CD4-positive, CD25-positive, alpha-beta regulatory T cell (primary cell): ENCODE results near the gene FHL3. TPM values are rescaled to one million over a fixed set of nuclear protein-coding genes. Genes with fewer than 3 reads are reported as not detected.

Source experiments
- ATAC-seq, 2 donors: fragments of 150-1000 bp; cut with Tn5 transposase; one replicate each; pipeline ENCODE4 v1.10.0; 2021; ENCODE audit warnings: low read depth in 2 of 2, moderate number of reproducible peaks in 2 of 2, moderate library complexity in 1 of 2
- DNase-seq, 3 donors: peaks; one replicate each; pipeline versions ENCODE4 v3.0.0 to v3.0.0-alpha.2; 2012 to 2022; ENCODE audit warnings: mixed read lengths in 1 of 3
- H3K27ac ChIP-seq: one replicate; pipeline ENCODE4 v1.7.0; 2013; ENCODE audit warnings: mild to moderate bottlenecking, low read length; ENCODE audit not compliant: insufficient read depth, poor library complexity, severe bottlenecking
- H3K27me3 ChIP-seq: one replicate; pipeline ENCODE4 v1.7.0; 2013; ENCODE audit warnings: low read length; ENCODE audit not compliant: control insufficient read depth, insufficient read depth
- H3K36me3 ChIP-seq: one replicate; pipeline ENCODE4 v1.7.0; 2013; ENCODE audit warnings: mild to moderate bottlenecking, low read length, moderate library complexity; ENCODE audit not compliant: control insufficient read depth, insufficient read depth
- H3K4me1 ChIP-seq: 2 replicates; pipeline ENCODE4 v1.7.0; 2013; ENCODE audit warnings: mild to moderate bottlenecking, low read length; ENCODE audit not compliant: insufficient read depth, control insufficient read depth, poor library complexity, severe bottlenecking
- H3K4me3 ChIP-seq: one replicate; pipeline ENCODE4 v1.7.0; 2013; ENCODE audit warnings: low read depth, mild to moderate bottlenecking, low read length, moderate library complexity
- H3K9me3 ChIP-seq, 2 experiments: 1 replicate in 1 of 2; 2 replicates in 1 of 2; pipeline ENCODE4 v1.7.0; 2013; ENCODE audit warnings: low read length in 2 of 2, mild to moderate bottlenecking in 1 of 2, moderate library complexity in 1 of 2; ENCODE audit not compliant: control insufficient read depth in 2 of 2
- H3K27ac Mint-ChIP-seq, 3 donors: one replicate each; pipeline ENCODE4 v1.8.0; 2020 to 2022; ENCODE audit warnings: mild to moderate bottlenecking in 3 of 3, mixed read lengths in 3 of 3, moderate library complexity in 2 of 3
- H3K27me3 Mint-ChIP-seq: one replicate; pipeline ENCODE4 v1.8.0; 2022; ENCODE audit warnings: mild to moderate bottlenecking, mixed read lengths
- H3K36me3 Mint-ChIP-seq: one replicate; pipeline ENCODE4 v1.8.0; 2020; ENCODE audit warnings: mixed read lengths
- H3K4me1 Mint-ChIP-seq, 4 donors: one replicate each; pipeline ENCODE4 v1.8.0; 2020 to 2022; ENCODE audit warnings: mixed read lengths in 4 of 4, mild to moderate bottlenecking in 1 of 4
- H3K4me3 Mint-ChIP-seq, 4 donors: one replicate each; pipeline ENCODE4 v1.8.0; 2020 to 2022; ENCODE audit warnings: mild to moderate bottlenecking in 4 of 4, mixed read lengths in 4 of 4, moderate library complexity in 3 of 4
- H3K9me3 Mint-ChIP-seq, 7 donors: one replicate each; pipeline ENCODE4 v1.8.0; 2020 to 2022; ENCODE audit warnings: mixed read lengths in 7 of 7, mild to moderate bottlenecking in 3 of 7, moderate library complexity in 2 of 7
- polyA plus RNA-seq, 4 donors: library from polyadenylated mRNA; unstranded; fragments of 300-500 nt; fragmentation: Illumina TruSeq; gene quantifications; one replicate each; pipeline ENCODE4 v1.2.3, GENCODE V29; 2021
- total RNA-seq: library from RNA; stranded (reverse); gene quantifications from one replicate; pipeline ENCODE4 v1.2.3, GENCODE V29; 2022

FHL3 gene
- total and polyA plus RNA-seq, 5 donors from 2014 or later: 4.6 to 20.8 (median 13.1) TPM

DNA sequence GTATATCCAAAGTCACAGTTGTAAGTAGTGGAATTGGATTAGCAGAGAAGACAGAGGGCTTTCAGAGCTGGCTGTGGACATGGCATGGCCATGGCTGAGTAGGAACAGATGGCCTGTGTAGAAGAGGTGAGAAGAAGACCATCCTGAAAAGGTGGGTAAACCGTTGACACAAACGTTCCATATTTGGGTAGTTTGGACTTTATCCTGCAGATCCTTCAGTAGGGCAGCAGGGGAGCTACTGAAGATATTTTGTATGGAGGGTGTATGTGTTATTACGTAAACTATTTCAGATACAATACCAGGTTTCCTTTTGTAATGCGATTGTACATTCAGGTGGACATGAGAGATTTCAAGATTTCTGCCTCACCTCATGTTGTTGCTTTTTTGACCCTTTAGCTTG lies 8.9 kb upstream of the FHL3 start:
- no peaks in the 10 kb centered on the region for H3K9me3 ChIP-seq
- DNase-seq (no peak), ATAC-seq (no peak)
- H3K4me1 Mint-ChIP-seq: peaks cover 18 to 68% (median 47%) of the 10 kb centered on the region in 4 donors
- H3K36me3 ChIP-seq: peaks cover 33% of the 10 kb centered on the region
- H3K27me3 Mint-ChIP-seq: no peaks in the 10 kb centered on the region
- H3K4me3 Mint-ChIP-seq: peak overlapping the region in 3 of 4 donors; percentile 8 to 97 (median 48)
- no peaks in the 10 kb centered on the region for H3K27me3 ChIP-seq
- H3K4me3 ChIP-seq: no peak overlapping the region
- peak overlapping the region; percentile 52 to 99 (median 99) for H3K27ac Mint-ChIP-seq
- H3K36me3 Mint-ChIP-seq: peaks cover 20% of the 10 kb centered on the region
- H3K27ac ChIP-seq: no peak overlapping the region
- no peaks in the 10 kb centered on the region for H3K9me3 Mint-ChIP-seq
- peaks cover 23% of the 10 kb centered on the region for H3K4me1 ChIP-seq

DNA sequence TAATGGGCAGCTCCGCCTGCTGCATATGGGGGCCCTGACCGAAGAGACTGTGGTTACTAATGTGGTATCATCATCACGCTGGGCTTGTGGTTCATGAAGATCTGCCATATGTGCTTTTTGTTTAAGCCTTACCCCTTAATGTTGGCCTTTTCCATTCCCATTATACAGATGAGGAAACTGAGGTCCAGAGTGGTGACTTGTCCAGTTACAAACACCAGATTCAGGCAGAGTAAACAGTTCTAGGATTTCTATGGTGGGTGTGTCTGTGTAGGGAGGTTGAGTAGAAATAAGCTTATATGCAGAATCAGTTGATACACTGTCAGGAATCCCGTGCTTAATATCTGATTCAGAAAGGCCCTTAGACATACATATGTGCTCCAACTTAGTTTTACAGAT lies 7.9 kb upstream of the FHL3 start:
- H3K36me3 ChIP-seq: peaks cover 29% of the 10 kb centered on the region
- peaks cover 27% of the 10 kb centered on the region for H3K4me1 ChIP-seq
- peak overlapping the region; percentile 87 for H3K27ac ChIP-seq
- Mint-ChIP-seq H3K27me3 (no peaks in the 10 kb centered on the region), H3K4me3 (peak overlapping the region; percentile 97 to 98 (median 98)), H3K27ac (peak overlapping the region; percentile 27 to 99 (median 99)), H3K9me3 (no peaks in the 10 kb centered on the region), H3K36me3 (peaks cover 11% of the 10 kb centered on the region), H3K4me1 (peaks cover 12 to 67% (median 47%) of the 10 kb centered on the region in 4 donors)
- DNase-seq (no peak), ATAC-seq (no peak)
- peak overlapping the region; percentile 91 for H3K4me3 ChIP-seq
- no peaks in the 10 kb centered on the region for H3K9me3 ChIP-seq
- no peaks in the 10 kb centered on the region for H3K27me3 ChIP-seq

DNA sequence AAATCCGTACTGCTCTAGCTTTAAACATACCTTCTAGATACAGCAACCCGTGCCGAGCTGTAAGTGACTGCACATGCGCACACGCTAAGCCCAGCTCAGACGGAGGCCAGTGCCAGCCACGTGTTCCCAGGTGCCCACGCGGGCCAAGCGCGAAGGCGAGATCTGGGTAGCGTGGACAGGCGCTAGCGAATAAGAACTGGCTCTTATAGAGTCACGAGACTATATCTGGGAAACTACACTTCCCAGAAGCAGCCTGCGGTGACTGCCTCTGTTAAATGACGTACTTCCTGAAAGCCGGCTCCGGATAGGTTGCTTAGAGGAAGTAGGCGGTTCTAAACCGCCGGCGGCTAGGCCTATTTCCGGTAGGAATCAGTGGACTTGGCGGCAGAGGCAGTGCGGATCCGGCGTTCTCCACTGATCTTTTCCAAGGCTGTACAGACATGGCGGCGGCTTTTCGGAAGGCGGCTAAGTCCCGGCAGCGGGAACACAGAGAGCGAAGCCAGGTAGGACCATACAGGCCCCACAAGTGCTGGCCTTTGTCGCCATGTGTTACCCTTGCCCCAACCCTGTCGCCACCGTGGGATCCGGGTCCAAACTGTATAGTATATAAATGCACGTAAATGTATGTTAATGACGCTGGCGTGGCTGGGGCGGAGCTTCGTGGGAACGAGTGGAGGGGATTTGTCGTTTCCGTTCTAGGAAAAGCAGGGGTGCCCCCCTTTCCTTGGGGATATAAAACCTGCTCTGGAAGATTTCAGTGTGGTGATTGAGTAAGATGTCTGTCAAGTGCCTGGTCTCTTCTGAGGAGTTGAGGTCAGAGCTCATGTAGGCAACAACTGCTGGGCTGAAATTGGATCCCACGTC lies 7.3 kb upstream of the FHL3 start, which contains the start of gene UTP11:
TSS of gene UTP11 (plus strand) at position 372 of the 864 bp plus-strand sequence. CDS start at position 441, 69 bp downstream.
- peak within 1 kb of the TSS; percentile 97 to 98 (median 98) for H3K4me3 Mint-ChIP-seq

DNA sequence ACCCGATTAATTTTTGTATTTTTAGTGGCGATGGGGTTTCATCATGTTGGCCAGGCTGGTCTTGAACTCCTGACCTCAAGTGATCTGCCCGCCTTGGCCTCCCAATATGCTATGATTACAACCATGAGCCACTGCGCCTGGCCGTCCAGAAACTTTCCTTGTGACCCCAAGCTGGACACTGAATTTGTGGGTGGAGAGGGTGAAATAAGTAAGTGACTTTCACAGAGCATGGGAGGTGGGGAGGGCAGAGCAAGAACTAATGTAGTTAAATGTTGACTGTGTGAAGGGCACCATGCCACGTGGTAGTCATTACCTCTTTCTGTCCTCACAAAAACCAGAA lies 4.5 kb upstream of the FHL3 start:
- no peaks in the 10 kb centered on the region for H3K27me3 ChIP-seq
- Mint-ChIP-seq H3K4me3 (peak overlapping the region in 2 of 4 donors; percentile 57 to 58), H3K9me3 (no peaks in the 10 kb centered on the region), H3K27me3 (no peaks in the 10 kb centered on the region), H3K36me3 (no peaks in the 10 kb centered on the region), H3K4me1 (peaks cover 12 to 57% (median 36%) of the 10 kb centered on the region in 4 donors), H3K27ac (peak overlapping the region; percentile 49 to 87 (median 79))
- DNase-seq (no peak), ATAC-seq (no peak)
- peaks cover 30% of the 10 kb centered on the region for H3K4me1 ChIP-seq
- no peaks in the 10 kb centered on the region for H3K9me3 ChIP-seq
- H3K4me3 ChIP-seq: no peak overlapping the region
- no peaks in the 10 kb centered on the region for H3K36me3 ChIP-seq
- H3K27ac ChIP-seq: no peak overlapping the region

More for the DNA sequence above, 7.3 kb upstream of the FHL3 start, which contains the start of gene UTP11:
- H3K36me3 Mint-ChIP-seq: peaks cover 9% of the 10 kb centered on the region
- H3K4me1 Mint-ChIP-seq: peaks cover 12 to 67% (median 47%) of the 10 kb centered on the region in 4 donors
- no peaks in the 10 kb centered on the region for H3K27me3 Mint-ChIP-seq
- no peaks in the 10 kb centered on the region for H3K9me3 Mint-ChIP-seq
- peaks cover 27% of the 10 kb centered on the region for H3K4me1 ChIP-seq
- H3K4me3 ChIP-seq: peak within 1 kb of the TSS; percentile 91
- H3K27ac ChIP-seq: peak within 1 kb of the TSS; percentile 87
- no peaks in the 10 kb centered on the region for H3K9me3 ChIP-seq
- peak within 1 kb of the TSS; percentile 91 to 99 (median 99) for H3K27ac Mint-ChIP-seq
- H3K27me3 ChIP-seq: no peaks in the 10 kb centered on the region
- DNase-seq (peak; percentile 88 to 98 (median 94)), ATAC-seq (peak; percentile 91 to 93)
- peaks cover 22% of the 10 kb centered on the region for H3K36me3 ChIP-seq

DNA sequence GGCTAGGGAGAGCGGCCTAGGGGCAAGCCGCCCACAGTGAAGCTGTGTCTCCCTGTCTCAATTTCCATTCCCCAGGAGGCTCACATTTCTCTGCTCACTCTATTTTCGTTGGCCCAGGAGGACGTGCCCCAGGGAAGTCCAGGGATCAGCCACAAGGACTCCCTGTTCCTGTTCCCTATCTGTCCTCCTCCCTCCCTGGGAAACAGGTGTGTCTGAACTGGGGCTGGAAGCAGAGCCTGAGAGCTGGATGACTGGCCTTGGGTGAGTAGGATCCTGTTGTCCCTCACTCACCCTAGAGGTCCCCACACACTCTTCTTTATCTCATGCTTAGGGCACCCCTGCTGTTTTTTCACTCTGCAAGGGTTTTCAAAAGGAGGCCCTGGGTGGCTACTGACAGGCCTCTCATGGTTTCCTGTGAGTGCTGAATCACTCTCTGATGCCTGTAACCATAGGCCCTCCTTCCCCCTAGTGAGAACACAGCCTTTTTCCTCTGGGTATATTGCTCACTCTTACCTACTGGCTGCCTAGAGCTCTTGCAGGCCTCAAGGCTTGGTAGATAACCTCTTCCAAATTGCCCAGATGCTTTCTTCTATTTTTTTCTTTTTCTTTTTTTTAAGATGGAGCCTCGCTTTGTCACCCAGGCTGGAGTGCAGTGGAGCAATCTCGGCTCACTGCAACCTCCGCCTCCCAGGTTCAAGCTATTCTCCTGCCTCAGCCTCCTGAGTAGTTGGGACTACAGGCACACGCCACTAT lies 4.0 kb upstream of the FHL3 start:
- no peaks in the 10 kb centered on the region for H3K27me3 Mint-ChIP-seq
- H3K4me3 Mint-ChIP-seq: peak overlapping the region; percentile 15 to 70 (median 37)
- H3K4me1 Mint-ChIP-seq: peaks cover 12 to 61% (median 40%) of the 10 kb centered on the region in 4 donors
- no peak overlapping the region for H3K4me3 ChIP-seq
- H3K27me3 ChIP-seq: no peaks in the 10 kb centered on the region
- H3K27ac Mint-ChIP-seq: peak overlapping the region; percentile 79 to 97 (median 87)
- H3K4me1 ChIP-seq: peaks cover 31% of the 10 kb centered on the region
- no peaks in the 10 kb centered on the region for H3K36me3 Mint-ChIP-seq
- H3K9me3 ChIP-seq: no peaks in the 10 kb centered on the region
- H3K9me3 Mint-ChIP-seq: no peaks in the 10 kb centered on the region
- ATAC-seq: peak; percentile 52 to 71
- DNase-seq: peak in 2 of 3 donors; percentile 57 to 84
- H3K36me3 ChIP-seq: no peaks in the 10 kb centered on the region
- H3K27ac ChIP-seq: peak overlapping the region; percentile 5

DNA sequence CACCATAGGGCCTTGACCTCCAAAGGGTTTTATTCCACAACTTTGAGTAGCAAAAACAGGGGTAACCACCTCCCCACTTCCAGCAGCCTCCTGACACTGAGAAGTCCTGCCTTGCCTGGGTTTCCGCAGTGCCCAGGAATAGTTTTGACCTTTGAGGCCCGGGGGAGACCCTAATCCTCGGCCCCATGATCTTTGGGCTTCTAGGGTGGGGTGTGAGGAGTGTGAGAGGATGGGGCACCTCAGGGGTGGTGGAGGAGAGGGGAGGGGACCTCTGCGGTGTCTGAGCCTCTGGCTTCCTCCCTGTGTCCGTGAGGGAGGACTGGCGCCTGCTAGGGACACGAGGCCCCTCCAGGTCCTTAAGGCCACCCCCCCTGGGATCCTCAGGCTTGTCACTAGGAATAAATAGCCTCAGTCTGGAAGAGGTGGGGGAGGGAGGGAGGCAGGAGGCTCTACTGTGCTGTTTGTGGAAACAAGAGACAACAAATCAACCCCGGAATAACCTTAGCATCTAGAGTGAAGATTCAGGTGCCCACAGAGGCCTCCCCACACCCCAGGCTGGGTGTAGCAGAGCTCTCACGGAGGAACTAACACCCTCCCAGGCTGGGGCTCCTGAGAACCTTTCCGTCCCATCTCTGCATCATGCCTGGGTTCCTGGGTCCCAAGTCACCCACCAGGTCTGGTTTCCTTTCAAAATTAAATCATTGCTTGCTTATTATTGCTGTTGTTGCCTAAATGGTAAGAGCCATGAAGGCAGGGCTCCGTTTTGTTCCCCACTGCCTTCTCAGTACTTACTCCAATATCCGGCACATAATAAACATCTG lies 904 bp upstream of the FHL3 start:
- Mint-ChIP-seq H3K4me3 (peak overlapping the region; percentile 71 to 87 (median 80)), H3K27me3 (no peaks in the 10 kb centered on the region), H3K36me3 (no peaks in the 10 kb centered on the region), H3K9me3 (no peaks in the 10 kb centered on the region), H3K27ac (peak overlapping the region; percentile 63 to 80 (median 67)), H3K4me1 (peaks cover under 1 to 55% (median 32%) of the 10 kb centered on the region in 4 donors)
- DNase-seq (no peak), ATAC-seq (no peak)
- H3K27me3 ChIP-seq: no peaks in the 10 kb centered on the region
- H3K36me3 ChIP-seq: no peaks in the 10 kb centered on the region
- no peak overlapping the region for H3K4me3 ChIP-seq
- H3K4me1 ChIP-seq: peaks cover 32% of the 10 kb centered on the region
- peak overlapping the region; percentile 66 for H3K27ac ChIP-seq
- no peaks in the 10 kb centered on the region for H3K9me3 ChIP-seq
